Type B pancreatic cell (in vitro differentiated cells): ENCODE results near the gene NFKBIL1. TPM values are rescaled to one million over a fixed set of nuclear protein-coding genes. Genes with fewer than 3 reads are reported as not detected.
"Not testable (repeated sequence)": the region's sequence is repeated elsewhere in the genome, so short reads cannot be mapped to it uniquely, and the experiment has no call there.

Experiments
- DNase-seq: peaks from one replicate; pipeline ENCODE4 v3.0.0; 2021; ENCODE audit warnings: mixed read lengths; ENCODE audit not compliant: unreplicated experiment; ENCODE audit errors: extremely low spot score
- H3K27ac Mint-ChIP-seq: 2 replicates; pipeline ENCODE4 v1.8.0; 2021; ENCODE audit warnings: mild to moderate bottlenecking, mixed read lengths
- H3K27me3 Mint-ChIP-seq: 2 replicates; pipeline ENCODE4 v1.8.0; 2021; ENCODE audit warnings: mixed read lengths
- H3K36me3 Mint-ChIP-seq: 2 replicates; pipeline ENCODE4 v1.8.0; 2021; ENCODE audit warnings: mixed read lengths
- H3K4me1 Mint-ChIP-seq: one replicate; pipeline ENCODE4 v1.8.0; 2021; ENCODE audit warnings: mixed read lengths; ENCODE audit not compliant: unreplicated experiment
- H3K4me3 Mint-ChIP-seq: 2 replicates; pipeline ENCODE4 v1.8.0; 2021; ENCODE audit warnings: mild to moderate bottlenecking, mixed read lengths
- H3K9me3 Mint-ChIP-seq: 2 replicates; pipeline ENCODE4 v1.8.0; 2021; ENCODE audit warnings: mixed read lengths
- long read RNA-seq: library from polyadenylated mRNA; unstranded; transcript quantifications from one replicate; pipeline ENCODE4 v2.0.0, GENCODE V29; 2020
- total RNA-seq: library from RNA; stranded (reverse); gene quantifications from 2 replicates; pipeline ENCODE4 v1.2.1, GENCODE V29; 2021; ENCODE audit warnings: low replicate concordance
- TF ChIP-seq, protein P1 (sequence below): fragments of 200-600 bp; sonication (generic); conservative IDR thresholded peaks from 2 replicates; pipeline ENCODE4 v1.5.0; 2021; ENCODE audit warnings: antibody characterized with exemption, mild to moderate bottlenecking

Gene NFKBIL1
- 21.1 and 24.2 TPM in 2 replicates for total RNA-seq
- long read RNA-seq, partial matches to known transcripts, result 0 of 1 reads
- long read RNA-seq, other reads (novel, unspliced or antisense), result 0 of 1 reads

- TF ChIP-seq, protein P1, sequence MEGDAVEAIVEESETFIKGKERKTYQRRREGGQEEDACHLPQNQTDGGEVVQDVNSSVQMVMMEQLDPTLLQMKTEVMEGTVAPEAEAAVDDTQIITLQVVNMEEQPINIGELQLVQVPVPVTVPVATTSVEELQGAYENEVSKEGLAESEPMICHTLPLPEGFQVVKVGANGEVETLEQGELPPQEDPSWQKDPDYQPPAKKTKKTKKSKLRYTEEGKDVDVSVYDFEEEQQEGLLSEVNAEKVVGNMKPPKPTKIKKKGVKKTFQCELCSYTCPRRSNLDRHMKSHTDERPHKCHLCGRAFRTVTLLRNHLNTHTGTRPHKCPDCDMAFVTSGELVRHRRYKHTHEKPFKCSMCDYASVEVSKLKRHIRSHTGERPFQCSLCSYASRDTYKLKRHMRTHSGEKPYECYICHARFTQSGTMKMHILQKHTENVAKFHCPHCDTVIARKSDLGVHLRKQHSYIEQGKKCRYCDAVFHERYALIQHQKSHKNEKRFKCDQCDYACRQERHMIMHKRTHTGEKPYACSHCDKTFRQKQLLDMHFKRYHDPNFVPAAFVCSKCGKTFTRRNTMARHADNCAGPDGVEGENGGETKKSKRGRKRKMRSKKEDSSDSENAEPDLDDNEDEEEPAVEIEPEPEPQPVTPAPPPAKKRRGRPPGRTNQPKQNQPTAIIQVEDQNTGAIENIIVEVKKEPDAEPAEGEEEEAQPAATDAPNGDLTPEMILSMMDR, result peak; percentile 19
- H3K27me3 Mint-ChIP-seq, result no peaks in the 10 kb centered on the region
- DNase-seq, result peak; percentile 89
- H3K27ac Mint-ChIP-seq, result peak within 1 kb of the TSS; percentile 85
- H3K4me3 Mint-ChIP-seq, result peak within 1 kb of the TSS; percentile 90
- H3K9me3 Mint-ChIP-seq, result no peaks in the 10 kb centered on the region
- peaks cover 6% of the 10 kb centered on the region for H3K36me3 Mint-ChIP-seq
- H3K4me1 Mint-ChIP-seq, result peaks cover 17% of the 10 kb centered on the region
Measured at GRCh38 chr6:31546958-31547726, at the start of gene NFKBIL1. Gene NFKBIL1, plus strand, starts transcription at chr6:31547608. Its CDS starts 87 bp downstream, at chr6:31547695.

DNA sequence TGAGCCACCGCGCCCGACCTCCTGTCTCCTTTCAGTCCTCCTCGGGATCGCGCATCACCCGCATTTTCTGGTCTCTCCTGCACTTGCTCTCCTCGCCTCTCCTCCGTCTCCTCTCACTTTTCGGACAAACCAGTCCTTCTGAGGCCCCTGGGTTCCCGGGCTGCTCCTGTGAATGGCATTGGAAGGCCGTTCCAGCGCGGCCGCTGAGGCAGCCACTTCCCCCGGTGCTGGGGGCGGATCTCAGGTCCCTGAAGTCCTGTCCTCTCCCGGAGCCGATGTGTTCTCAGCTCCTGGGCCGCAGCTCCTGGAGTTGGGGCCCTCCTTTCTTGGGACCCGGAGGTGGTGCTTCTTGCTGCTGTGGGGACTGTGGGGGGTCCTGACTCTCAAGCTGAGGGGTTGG, 48.7 kb upstream of the NFKBIL1 start:
- peaks cover 95% of the 10 kb centered on the region for H3K27me3 Mint-ChIP-seq
- TF ChIP-seq, protein P1, result no peak
- H3K36me3 Mint-ChIP-seq, result no peaks in the 10 kb centered on the region
- DNase-seq, result no peak
- peaks cover 16% of the 10 kb centered on the region for H3K4me1 Mint-ChIP-seq
- no peak overlapping the region for H3K27ac Mint-ChIP-seq
- no peaks in the 10 kb centered on the region for H3K9me3 Mint-ChIP-seq
- H3K4me3 Mint-ChIP-seq, result peak overlapping the region; percentile 85

GRCh38 chr6:31499648-31500047, 47.8 kb upstream of the NFKBIL1 start:
- DNase-seq, H3K9me3 Mint-ChIP-seq, H3K4me3 Mint-ChIP-seq, H3K27ac Mint-ChIP-seq, H3K36me3 Mint-ChIP-seq: not testable (repeated sequence)
- Mint-ChIP-seq H3K27me3 (peaks cover 88% of the 10 kb centered on the region), H3K4me1 (peaks cover 15% of the 10 kb centered on the region)

DNA sequence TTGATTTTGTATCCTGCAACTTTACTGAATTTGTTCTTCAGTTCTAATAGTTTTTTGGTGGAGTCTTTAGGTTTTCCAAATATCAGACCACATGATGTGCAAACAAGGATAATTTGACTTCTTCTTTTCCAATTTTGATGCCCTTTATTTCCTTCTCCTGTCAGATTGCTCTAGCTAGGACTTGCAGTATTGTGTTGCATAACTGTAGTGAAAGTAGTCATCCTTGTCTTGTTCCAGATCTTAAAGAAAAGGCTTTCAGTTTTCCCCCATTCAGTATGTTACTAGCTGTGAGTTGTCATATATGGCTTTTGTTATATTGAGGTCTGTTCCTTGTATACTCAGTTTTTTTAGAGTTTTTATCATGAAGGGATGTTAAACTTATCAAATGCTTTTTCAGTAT, 44.8 kb upstream of the NFKBIL1 start:
- H3K27me3 Mint-ChIP-seq, result peaks cover 84% of the 10 kb centered on the region
- H3K36me3 Mint-ChIP-seq, result no peaks in the 10 kb centered on the region
- no peak overlapping the region for H3K27ac Mint-ChIP-seq
- no peak for DNase-seq
- H3K9me3 Mint-ChIP-seq, result no peaks in the 10 kb centered on the region
- TF ChIP-seq, protein P1, result no peak
- peaks cover 7% of the 10 kb centered on the region for H3K4me1 Mint-ChIP-seq
- H3K4me3 Mint-ChIP-seq, result no peak overlapping the region

DNA sequence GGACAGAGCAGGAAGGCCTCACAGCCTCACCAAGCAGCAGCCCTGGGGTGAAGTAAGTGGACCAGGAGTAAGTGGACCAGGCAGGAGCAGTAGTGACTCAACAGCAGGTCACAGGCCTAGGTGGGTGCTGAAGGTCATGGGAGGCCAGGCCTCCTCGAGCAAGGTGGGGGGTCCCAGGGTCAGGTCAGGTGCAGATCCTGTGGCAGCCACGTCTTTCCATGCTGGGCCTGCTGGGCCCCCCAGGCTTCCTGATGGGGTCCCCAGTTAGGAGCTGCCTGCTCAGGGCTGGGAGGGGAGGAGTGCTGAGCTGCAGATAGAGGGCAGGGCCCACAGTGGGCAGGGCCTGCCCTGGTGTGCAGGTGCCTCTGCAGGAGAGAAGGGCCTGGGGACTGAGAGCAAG, 38.4 kb upstream of the NFKBIL1 start:
- not testable (repeated sequence) for H3K36me3 Mint-ChIP-seq, H3K4me1 Mint-ChIP-seq, DNase-seq, H3K27ac Mint-ChIP-seq, H3K9me3 Mint-ChIP-seq, H3K4me3 Mint-ChIP-seq
- peaks cover 43% of the 10 kb centered on the region for H3K27me3 Mint-ChIP-seq

DNA sequence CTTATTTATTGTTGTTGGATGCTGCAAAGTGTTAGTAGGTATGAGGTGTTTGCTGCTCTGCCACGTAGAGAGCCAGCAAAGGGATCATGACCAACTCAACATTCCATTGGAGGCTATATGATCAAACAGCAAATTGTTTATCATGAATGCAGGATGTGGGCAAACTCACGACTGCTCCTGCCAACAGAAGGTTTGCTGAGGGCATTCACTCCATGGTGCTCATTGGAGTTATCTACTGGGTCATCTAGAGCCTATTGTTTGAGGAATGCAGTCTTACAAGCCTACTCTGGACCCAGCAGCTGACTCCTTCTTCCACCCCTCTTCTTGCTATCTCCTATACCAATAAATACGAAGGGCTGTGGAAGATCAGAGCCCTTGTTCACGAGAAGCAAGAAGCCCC, 37.4 kb upstream of the NFKBIL1 start:
- Mint-ChIP-seq H3K27ac (no peak overlapping the region), H3K9me3 (no peaks in the 10 kb centered on the region), H3K4me1 (no peaks in the 10 kb centered on the region), H3K27me3 (peaks cover 43% of the 10 kb centered on the region), H3K4me3 (no peak overlapping the region), H3K36me3 (no peaks in the 10 kb centered on the region)
- no peak for DNase-seq
- TF ChIP-seq, protein P1, result no peak
